Stimulated activated CD4-positive, alpha-beta T cell treated with anti-CD3 and anti-CD28 coated beads, Interleukin-12 subunit alpha, Interleukin-12 subunit beta, amount 100 ng/mL, for 48 hours (primary cell): ENCODE measurements around the gene APLP1.
"Not testable (repeated sequence)": the region's sequence is repeated elsewhere in the genome, so short reads cannot be mapped to it uniquely, and the experiment has no call there.

Experiments
- DNase-seq, 3 donors: peaks; one replicate each; pipeline ENCODE4 v3.0.0-alpha.2; 2020; ENCODE audit warnings: low read depth in 2 of 3, low spot score in 1 of 3

Gene APLP1

DNA sequence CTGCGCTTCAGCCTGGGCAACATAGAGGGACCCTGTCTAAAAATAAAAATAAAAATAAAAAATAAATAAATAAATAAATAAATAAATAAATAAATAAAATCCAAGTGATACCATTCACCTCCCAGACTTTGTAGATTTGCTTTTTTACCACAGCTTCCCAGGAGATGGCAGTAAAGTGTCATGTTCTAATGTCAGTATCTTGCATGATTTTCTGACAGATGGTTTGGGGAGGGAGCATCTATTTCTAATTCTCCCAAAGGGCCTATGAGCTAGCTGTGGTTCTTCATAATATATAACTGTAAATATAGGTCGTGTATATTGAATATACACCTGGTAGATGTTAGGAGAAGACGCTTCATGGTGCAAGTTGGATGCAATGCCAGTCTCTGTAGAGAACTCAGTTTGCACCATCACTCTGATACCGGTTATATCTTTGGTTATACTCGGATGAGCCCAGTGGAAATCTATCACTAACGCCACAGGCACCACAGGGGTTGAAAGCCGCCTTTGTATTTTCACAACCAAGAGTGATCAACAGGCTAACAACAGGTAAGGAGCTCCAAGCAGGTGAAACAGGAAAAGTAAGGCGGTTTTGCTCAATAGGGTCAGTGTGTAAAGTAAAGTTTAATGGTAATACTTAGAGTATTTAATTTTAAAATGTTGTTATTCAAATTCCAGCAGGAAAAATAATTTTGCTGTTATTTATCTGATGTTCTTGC, 13.9 kb downstream of the APLP1 start:
- DNase-seq: peak in 1 of 3 donors; percentile 62

DNA sequence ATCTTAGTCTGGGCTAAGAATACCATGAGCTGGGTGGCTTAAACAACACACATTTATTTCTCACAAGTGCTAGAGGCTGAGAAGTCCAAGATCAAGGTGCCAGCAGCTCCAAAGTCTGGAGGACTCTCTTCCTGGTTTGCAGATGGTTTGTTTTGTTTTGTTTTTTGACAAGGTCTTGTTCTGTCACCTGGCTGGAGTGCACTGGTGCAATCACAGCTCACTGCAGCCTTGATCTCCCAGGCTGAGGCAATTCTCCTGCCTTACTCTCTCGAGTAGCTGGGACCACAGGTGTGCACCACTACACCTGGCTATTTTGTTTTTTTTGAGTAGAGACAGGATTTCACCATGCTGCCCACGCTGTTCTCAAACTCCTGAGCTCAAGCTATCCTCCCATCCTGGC, 15.5 kb downstream of the APLP1 start:
- DNase-seq: no peak

DNA sequence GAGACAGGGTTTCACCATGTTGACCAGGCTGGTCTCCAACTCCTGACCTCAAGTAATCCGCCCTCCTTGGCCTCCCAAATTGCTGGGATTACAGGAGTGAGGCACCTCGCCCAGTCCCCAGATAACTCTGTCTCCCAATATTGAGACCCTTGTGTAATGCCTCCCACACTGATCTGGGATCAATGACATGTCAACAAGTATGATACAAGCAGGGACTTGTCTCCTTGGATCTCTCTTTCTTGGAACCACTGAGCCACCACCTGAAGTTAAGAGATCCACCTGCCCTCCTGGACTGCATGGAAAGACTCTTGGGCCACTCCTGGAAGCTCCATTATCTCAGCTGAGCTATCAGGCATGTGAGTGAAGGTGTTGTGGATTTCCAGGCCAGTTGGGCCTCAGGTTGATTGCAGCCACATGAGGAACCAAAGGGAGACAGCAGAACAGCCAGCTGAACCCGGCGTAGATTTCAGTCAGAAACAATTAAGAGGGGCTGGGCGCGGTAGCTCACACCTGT, 16.9 kb downstream of the APLP1 start:
- DNase-seq: no peak

- no peak for DNase-seq
Measured at GRCh38 chr19:35885904-35886303, 17.5 kb downstream of the APLP1 start.

- no peak for DNase-seq
Measured at GRCh38 chr19:35887197-35887596, 18.8 kb downstream of the APLP1 start.

GRCh38 chr19:35888398-35888797, 20.0 kb downstream of the APLP1 start:
- no peak for DNase-seq

DNA sequence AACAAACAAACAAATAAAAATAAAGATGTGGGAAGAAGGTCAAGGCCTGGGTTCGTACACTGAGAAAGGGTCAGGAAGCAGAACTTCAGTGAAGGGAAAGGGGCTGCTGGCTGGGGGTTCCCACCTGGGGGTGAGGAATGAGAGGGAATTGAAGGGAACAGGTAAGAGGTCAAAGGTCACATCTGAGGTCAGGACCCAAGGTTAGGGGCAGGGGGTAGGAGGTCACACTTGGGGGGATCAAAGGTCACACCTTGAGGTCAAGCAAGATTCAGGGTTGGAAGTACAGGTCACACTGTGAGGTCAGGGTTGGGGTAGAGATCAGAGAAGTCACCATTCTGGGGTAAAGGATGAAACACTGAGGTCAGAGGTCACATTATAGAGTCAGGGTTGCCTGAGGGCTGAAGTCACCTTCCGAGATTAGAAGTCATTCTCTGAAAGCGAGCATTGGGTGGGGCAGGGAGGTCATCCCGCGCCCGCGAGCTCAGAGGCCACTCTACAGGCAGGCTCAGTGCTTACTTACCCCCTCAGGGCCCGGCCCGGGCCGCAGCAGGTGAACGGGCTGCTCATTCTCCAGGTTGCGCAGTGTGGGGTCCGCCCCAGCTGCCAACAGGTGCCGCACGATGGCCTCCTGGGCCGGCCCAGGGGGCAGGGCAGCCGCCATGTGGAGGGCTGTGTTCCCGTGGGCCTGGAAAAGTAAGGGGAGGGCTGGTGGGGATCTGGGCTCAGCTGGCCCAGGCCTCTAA, 21.2 kb downstream of the APLP1 start:
- no peak for DNase-seq

GRCh38 chr19:35890113-35890650, 21.8 kb downstream of the APLP1 start:
- DNase-seq: no peak

GRCh38 chr19:35891819-35892218, 23.4 kb downstream of the APLP1 start:
- DNase-seq: not testable (repeated sequence)

DNA sequence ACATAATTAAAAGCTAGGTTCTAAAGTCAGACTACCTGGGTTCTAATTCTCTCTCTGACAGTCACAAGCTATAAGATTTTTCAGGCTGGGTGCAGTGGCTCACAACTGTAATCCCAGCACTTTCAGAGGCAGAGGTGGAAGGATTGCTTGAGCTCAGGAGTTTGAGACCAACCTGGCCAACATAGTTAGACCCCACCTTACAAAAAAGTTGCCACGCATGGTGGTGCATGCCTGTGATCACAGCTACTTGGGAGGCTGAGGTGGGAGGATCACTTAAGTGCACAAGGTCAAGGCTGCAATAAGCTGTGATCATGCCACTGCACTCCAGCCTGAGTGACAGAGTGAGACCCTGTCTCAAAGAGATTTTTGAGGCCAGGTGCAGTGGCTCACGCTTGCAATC, 26.0 kb downstream of the APLP1 start:
- DNase-seq: no peak

GRCh38 chr19:35895911-35896642, 27.7 kb downstream of the APLP1 start:
- DNase-seq: no peak

GRCh38 chr19:35896643-35897040, 28.3 kb downstream of the APLP1 start:
- no peak for DNase-seq

- no peak for DNase-seq
Measured at GRCh38 chr19:35897706-35898451, 29.5 kb downstream of the APLP1 start.

DNA sequence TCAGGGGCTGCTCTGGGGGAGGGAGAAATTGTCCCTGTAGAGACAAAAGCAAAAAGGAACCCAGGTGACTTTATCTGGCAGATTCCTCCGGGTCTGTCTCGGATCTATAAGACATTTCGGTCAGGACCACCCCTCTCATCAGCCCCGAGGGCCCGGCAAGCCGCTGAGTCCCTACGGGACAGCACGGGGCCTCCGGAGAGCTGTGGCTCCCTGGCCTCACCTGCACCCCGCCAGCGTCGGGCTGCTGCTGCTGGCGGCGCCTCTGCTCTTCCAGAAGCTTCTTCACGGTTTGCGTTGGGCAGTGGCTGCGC, 30.1 kb downstream of the APLP1 start:
- DNase-seq: no peak

DNA sequence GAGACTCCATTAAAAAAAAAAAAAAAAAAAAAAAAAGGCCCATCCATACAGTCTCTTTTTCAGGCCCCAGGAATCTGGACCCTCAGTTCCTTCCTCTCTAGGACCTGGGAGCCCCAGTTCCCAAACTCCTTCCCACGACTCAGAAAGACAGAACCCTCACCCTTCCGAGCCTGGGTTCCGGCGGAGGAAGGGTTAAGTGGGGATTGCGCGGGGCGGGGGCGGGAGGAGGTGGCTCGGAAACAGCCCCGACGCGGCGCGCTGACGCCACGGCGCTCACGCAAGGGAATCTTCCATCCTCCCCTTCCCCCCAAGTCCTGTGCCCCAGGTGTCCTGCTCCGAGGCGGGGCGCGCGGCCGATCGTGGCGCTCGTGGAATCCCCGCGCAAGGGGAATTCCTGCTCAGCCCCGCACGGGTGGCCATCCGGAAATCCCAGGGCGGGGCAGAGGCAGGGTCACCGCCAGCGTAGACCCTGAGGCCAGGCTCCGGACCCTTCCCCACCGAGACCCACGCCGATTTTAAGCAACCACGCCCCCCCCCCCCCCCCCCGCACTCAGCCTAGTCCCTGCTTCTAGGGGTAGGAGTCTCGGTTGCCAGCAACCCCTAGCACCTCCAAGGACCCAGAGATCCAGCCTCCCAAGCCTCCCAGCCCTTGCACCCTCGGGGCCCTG, 31.3 kb downstream of the APLP1 start:
- DNase-seq: peak; percentile 75 to 84 (median 79)

DNA sequence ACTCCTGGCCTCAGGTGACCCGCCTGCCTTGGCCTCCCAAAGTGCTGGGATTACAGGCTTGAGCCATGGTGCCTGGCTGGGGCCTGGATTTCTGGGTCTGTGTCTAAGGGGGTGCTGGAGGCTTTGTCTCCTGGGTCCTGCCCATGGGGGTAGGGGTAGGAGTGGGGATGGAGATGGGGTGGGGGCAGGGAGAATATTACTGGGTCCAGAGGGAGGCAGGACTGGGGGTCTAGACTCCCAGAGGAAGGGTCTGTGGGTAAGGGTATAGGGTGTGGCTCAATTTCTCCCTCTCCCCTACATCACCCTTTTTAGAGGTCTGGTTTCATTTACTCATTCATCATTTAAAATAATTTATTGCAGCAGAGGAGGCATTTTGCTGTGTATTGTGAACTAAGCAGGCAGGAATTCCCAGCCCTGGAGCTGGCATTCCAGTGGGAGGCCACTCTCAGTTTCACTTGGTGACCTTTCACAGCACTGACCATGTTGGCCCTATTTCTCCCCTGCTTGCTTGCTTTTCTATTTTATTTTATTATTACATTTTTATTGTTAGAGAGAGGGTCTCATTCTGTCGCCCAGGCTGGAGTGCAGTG, 32.8 kb downstream of the APLP1 start:
- DNase-seq: no peak

DNA sequence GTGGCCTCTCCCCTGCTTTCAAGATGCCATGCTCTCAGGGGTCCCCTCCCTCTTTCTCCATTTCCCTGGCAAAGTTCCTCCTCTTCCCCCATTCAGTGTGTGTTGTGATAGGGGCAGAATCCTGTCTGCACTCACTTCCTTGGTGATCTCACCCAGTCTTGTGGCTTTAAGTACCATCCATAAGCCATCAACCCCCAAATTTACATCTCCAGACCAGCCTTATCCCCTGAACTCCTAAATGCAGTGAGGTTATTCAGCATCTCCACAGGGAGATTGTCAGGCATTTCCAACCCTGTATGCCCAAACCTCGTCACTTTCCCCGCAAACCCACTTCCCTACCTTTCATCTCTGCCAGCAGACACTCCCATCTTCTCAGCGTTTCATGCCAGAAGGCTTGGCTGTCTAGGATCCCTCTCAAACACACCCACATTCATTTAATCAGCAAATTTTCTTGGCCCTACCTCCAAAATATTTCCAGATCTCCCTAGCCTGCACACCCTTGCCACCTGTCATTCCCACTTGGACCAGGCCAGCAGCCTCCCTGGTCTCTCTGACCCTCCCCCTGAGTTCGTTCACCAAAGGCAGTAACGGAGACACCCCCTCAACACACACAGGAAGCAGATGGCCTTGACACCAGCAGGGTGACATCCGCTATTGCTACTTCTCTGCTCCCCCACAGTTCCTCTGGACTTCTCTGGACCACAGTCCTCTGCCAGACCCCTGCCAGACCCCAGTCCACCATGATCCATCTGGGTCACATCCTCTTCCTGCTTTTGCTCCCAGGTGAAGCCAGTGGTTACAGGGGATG, 33.7 kb downstream of the APLP1 start, which contains the start of gene HCST:
Gene HCST (plus strand): TSS at position 676 of the 808 bp plus-strand sequence. CDS start 65 bp downstream, at position 741.
- no peak for DNase-seq

DNA sequence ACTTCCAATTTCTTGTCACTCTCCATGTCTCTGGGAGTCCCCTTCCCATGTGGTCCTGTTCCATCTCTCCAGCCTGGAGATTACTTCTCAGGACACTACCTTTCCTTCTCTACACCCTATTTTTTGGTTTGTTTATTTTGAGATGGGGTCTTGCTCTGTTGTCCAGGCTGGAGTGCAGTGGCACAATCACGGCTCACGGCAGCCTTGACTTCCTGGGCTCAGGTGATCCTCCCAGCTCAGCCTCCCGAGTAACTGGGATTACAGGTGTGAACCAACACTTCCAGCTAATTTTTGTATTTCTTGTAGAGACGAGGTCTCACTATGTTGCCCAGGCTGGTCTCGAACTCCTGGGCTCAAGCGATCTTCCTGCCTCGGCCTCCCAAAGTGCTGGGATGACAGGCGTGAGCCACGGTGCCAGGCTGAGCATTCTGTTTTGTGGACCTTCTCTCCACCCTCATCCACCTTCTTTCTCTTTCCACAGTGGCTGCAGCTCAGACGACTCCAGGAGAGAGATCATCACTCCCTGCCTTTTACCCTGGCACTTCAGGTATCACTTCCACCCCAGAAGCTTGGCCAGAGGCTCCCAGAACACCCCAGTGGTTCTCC, 34.6 kb downstream of the APLP1 start:
- no peak for DNase-seq
